HG03460 (cell line): ENCODE results near the gene GUCA2A.

ENCODE experiments used
- ATAC-seq: cut with Tn5 transposase; IDR thresholded peaks from one replicate; pipeline ENCODE4 v1.9.1; 2021; ENCODE audit not compliant: unreplicated experiment

GUCA2A gene

DNA sequence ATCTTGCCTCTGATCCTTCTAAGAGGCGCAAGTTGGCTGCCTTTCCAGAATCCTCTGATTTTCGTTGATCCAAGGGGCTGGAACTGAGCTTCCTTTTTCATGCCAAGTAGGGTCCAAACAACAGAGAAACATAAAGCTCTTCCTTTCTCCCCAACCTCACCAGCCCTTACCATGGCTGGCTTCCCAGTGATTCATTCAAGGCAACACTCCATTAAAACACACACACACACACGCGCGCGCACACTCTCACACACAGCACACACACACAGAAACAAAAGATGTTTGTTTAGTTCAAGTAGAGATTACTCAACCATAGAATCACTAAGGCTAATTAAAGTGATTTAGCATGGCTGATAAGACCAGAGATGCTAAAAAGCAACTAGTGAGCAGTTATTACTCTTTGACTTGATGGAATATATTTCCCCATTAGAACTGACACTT lies 13.0 kb upstream of the GUCA2A start:
- no peak for ATAC-seq

DNA sequence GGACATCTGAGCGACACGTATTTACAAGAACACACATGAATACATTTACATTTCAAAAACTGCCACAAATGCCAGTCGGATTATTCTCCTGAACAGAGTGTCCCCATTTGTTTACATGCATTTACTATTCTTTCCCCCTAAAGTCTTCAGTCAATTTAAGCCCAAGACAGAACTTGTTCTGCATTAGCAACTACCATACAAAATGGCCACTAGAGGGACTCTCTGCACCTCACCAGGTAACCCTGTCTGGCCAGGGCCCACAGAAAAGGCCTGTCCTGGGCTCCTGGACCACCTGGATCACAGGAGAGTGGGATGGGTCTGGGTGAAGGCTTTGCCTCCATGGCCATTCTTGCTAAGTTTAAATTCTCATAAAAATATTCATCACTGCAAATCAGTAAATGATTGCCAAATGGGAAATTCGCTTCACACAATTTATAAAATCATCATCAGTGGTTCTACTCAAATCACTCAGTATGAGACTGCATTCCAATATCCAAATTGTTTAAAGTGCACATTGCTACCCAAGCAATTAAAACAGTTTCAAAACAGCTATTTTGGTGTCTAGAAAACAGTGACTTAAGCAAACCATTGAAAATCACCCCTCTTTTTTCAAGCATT lies 12.5 kb upstream of the GUCA2A start:
- no peak for ATAC-seq

DNA sequence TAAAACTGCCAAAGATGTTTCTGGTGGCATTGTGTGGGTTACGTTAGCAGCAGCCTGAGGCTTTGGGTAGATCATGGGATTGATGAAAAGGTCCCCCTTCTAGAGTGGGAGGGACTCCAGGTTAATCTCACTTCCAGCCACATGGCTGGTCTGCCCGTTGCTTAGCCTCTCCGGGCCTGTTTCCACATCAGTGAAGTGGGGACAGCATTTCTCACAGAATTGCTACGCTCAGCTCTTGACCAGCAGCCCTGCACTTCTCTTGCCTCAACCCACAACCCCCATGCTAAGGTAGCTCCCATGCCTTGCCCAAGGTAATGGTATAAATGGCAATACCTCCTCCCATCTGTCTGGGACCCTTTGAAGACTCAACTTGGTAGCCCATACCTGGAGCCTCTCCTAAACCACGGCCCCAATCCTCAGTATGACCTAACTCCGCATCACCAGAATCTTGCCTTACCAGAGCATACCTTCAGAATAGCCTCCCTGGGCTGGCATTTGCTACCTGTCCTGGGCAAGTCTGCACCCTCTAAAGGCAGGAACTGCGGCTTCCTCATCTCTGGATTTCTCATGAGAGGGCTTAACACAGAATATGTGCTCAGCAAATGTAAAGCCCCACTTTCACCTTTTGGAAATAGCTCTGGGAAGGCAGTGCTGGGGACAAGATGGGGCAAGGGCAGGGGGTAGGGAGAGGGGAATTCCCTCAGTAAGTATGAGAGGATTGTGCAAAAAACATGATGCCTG lies 10.9 kb upstream of the GUCA2A start:
- ATAC-seq, result no peak

DNA sequence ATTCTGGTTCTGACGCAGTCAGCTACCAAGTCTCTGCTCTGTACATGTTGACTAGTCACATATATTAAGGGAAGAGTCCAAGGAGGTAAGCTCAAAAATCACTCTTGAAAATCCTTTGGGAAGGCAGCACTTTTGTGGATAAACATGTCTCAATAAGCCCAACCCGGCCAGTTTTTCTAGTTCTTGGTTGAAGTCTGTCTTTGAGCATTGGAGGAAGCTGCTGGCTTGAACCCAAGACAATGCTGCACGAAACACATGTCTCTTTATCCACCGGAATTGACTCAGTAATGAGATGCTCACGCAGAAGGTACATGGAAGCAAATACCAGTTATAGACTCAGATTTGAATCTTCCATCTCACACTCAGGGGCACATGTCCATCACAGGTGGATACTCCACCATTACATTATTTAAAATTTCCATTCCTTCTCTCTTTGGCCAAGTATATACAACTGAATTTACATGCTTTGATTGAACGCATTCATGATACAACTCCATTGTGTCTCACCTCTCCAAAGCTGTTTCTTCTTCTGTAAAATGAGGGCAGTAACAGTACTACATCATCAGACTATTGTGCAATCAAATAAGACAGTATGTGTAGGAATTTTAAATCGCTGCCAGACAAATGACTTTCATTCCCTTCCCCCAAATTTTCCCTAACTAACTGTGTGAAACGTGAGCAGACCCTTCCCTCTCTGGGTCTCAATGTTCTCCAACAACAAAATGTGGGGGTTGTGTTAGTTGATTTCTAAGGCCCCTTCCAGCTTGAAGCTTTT lies 9.6 kb upstream of the GUCA2A start:
- no peak for ATAC-seq

DNA sequence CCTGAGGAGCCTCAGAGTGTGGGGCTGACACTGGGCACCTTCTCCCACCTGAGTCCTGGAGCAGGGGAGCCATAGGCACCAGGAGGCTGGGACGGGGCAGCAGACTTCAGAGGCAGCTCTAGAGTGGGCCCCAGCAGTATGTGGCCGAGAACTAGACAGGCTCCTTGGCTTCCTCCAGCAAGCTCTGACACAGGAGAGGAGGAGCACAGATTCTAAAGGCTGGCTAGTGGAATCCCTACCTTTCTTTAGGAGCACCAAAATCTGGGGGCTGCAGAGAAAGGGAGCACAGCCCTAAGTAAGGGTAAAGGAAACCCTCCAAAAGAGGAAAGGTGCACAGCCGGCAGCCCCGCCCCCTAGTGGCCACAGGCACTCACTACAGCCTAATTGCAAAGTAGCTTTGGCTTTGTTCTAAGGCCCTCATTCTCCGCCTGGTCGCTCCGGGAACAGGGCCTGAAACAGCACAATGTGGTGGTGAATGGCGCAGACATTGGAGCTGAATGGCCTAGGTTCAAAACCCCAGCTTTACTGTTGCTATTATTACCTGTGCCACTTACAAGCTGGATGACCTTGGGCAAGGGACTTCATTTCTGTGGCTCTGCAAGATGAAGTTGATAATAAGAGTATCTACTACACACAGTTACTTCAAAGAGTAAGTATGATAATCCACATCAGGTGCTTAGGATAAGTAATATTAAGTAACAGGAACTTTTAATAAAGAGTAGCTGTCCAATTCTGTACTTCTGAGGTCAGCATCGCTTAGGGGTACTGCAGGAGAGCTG lies 8.8 kb upstream of the GUCA2A start:
- ATAC-seq, result no peak

DNA sequence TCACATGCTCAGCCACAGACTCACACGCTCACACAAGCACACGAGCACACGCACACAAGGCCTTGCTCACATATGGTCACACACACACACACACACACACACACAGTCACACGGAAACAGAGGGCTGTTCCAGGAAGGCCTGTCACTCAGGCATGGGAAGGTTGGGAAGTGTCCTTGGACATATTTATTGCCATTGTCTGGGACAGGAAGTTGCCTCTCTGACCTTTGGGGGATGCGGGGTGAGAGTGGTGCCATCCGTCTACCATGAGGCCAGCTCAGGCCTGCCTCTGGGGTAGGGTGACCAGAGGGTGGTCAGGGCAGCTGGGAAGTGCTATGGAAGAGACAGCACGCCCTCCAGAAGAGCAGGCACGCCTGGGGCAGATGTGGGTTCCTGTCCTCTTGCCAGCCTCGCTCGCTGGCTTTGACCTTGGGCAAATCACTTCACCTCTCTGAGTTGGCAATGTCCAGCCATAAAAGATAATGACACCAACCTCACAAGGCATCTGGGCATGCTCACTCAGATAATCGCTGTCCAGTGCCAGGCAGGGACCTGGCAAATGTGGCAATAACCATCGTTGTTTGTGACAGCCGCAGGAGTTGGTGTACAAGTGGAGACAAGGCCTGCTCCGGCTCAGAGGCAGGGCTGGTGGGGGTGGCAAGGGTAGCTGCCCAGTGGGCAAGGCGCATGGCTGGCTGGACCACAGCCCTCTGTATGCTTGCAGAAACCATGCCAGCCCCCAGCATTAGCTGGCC lies 8.0 kb upstream of the GUCA2A start:
- no peak for ATAC-seq

DNA sequence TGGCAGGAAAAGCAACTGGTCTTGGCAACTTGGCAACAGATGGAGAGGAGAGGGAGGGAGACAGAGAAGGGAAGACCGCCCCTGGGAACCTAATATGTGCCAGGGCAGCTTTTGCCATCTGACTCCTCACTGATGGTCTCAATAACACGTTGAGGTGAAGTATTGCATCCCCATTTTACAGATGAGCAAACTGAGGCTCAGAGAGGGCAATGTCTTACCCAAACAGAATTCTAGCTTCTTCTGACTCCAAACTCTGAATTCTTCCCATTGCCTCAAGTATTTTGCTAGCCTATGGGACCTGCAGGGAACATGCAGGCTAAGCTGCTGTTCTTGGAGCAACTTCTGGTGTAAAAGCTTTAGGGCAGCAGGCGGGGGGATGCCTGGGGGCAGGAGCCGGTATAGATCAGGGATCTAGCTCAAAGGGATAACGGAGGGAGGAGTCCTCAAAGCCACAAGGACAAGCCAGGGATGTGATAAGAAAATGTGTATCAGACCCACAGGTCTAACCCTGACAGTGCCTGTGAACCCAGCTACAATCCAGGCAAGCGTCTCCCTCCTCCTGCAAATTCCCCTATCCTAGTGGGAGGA lies 7.2 kb upstream of the GUCA2A start:
- no peak for ATAC-seq

DNA sequence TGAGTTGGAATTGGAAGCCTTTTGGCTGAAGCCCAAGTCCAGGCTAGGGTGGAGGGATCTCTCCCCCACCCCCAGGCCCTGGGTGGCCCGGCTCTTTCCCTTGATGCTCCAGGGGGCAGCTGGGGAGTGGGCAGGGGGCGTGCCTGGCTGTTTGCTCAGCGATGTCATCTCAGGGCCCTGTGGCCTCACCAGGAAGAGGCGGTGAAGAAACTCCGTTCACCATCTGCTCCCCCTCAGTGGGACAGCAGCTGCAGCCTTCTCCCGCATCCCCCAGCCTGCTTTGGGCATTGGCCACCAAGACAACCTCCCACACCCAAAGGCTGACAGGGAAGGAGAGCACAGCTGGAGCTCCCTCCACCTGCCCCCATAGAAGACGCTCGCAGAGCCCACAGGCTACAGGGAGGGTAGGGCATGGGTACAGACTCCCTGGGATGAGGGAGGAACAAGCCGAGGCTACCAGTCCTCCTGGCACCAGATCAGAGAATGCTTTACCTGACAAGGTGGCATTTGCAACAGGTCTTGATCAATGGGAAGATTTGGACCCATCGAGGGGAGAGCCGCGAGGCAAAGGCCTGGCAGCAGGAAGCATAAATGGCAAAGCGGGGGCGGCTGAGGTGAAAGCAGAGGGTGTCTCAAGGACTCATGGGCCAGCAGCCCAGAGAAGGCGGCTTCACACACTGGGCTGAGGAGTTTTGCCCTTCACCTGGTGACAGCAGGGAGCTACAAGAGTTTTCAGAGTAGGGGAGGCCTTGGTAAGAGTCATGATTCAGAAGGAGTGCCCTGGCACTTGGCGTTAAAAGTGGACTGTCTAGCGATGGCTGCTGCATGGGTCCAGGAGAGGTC lies 6.5 kb upstream of the GUCA2A start:
- no peak for ATAC-seq

DNA sequence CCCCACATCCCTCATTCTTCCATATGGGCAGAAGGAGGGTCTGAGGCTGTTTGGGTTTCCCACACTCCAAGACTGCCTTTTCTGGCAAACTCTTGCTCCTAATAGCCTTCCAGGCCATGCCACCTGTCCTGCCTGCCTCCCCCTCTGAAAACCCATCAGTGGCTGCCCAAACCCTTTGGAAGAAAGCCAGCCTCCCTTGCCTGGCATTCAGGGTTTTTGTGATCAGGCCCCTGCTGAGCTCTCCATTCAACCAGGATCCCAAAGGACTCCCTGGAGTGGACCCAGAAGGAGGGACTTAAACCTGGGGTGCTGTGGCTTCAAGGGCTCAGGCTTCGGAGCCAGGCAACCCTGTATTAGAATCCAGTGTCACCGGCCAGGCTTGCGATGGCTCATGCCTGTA lies 4.2 kb upstream of the GUCA2A start:
- ATAC-seq, result no peak

DNA sequence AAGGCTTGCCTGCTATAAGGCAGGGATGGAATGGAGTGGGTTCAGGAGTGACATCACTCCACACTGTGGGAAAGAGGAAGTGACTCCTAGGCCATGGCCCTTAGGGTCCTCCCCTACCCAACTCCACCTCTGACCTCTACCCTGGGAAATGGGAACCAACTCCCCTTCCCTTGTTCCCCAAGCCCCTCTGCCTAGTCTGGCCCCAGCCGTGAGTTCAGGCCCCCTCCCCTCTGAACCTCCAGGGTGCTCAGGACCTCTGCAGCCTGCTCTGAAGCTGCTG lies 3.8 kb upstream of the GUCA2A start:
- ATAC-seq, result no peak

DNA sequence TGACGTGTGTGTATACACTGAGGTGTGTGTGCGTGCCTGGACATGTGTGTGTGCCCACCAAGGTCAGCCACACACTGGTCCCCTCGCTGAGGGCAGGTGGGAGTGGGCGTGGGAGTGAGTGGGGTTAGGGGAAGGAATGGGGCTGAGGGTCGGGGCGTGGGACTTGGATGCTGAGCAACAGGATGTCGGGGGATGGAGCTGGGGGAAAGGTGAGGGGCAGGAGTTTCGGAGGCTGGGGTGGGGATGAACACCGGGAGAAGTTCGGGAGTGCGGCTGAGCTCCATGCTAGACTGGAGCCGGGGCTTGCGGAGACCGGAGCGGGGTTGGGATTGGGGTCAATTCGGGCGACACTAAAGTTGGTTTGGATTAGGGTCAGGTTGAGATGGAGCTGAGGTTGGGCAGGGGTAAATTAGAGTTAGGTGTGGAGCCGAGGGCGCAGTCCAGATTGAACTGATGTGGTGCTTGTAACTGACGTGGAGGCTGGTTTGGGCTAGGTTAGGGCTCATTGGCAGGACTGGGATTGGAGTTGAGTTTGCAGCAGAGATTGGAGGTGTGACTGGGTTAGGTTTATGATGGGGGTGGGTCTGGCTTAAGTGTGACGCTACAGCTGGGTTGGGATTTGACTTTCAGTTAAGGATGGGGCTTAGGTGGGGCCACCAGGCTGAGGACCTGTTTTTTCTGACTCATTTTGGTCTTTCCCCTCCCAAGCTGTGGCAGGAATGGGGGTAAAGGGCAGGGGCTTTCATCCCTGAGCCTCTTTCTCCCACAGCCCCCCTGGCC lies 3.3 kb upstream of the GUCA2A start:
- no peak for ATAC-seq

DNA sequence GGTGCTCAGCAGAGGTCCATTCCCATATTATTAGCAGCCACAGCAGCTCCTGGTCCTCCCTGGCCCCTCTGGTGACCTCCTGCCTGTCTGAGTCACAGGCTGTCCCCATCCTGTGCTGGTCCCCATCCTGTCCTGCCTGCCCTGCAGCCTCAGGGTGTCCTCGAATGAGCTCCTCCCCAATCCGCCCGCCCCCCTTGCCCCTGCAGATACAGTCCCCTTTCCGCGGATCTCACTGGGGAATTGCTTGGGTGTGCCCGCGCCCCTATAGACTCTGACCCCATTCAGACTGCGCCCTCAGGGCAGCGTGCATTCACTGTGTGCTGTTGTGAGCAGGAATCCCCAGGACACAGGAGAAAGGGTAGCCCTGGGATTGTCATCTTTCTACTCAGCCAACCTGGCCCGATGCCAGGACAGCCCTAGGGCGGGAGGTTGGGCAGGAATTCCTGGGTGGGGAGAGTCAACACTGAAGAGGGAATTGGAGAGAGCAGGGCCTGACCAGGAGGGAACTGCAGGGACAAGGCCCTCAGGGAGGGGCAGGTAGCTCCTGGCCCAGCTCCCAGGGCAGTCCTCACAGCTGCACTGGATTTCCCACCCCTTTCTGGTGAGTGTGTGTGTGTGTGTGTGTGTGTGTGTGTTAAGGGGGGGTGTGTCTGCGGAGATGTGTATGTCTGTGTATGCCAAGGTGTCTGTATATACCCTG lies 1.1 kb upstream of the GUCA2A start:
- no peak for ATAC-seq

DNA sequence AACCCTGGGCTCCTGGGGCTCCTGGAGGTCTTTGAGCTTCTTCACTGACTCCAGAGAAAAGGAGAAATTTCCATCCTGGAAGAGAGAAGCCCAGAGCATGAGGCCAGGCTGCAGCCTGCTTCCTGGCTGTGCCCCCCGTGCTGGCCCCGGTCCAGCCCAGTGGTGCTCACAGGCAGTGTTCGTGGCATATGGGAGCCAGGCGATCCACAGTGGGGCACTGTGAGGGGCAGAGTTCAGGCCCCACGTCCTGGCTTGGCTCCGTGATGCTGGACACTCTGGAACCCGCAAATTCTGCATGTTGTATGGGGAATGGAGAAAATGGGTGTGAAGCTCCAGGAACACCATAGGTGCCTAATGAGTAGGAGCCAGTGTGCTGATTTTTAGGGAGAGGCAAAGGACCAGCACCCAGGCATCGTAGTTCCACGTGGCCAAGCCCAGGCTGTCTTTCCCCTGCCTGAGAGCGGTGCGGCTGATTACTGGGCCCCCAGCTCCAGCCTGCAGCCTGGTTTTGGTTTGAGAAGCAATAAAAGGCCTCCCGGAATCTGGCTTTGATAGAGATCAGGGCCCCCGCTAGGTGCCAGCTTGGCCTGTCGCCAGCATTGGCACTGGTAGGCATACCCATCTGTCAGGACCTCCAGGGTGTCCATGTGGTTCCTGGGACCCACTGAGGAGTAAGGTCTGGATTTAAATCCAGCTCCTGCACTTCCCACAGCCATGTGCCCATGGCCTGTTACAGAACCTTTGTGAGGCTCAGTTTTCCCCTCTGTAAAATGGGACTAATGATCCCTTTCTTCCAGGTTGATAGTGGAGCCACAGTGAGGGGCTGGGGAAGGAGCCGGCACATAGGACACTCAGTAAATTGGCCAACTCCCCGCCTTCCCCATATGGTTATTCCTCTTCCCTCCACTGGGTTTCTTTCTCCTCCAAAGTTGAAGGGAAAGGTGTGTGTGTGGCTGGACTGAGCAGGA lies 725 bp downstream of the GUCA2A start:
- no peak for ATAC-seq

DNA sequence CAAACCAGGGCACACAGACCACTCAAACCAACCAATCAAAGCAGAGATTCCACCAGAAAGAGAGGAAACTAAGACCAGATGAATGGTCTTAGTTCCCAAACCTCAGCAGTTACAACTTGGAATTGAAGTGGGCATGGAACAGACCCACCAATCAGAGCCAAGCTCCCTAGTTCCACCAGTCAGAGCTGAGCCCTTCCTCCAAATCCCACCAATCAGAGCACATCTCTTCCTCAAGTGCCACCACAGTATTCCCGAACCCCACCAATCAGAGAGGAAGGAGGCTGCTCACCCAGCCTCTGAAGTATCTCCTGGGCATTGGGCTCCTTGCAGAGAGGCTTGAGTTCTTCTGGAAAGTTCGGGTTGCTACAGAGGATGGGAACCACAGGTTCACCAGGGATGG lies 1.4 kb downstream of the GUCA2A start:
- ATAC-seq, result no peak

DNA sequence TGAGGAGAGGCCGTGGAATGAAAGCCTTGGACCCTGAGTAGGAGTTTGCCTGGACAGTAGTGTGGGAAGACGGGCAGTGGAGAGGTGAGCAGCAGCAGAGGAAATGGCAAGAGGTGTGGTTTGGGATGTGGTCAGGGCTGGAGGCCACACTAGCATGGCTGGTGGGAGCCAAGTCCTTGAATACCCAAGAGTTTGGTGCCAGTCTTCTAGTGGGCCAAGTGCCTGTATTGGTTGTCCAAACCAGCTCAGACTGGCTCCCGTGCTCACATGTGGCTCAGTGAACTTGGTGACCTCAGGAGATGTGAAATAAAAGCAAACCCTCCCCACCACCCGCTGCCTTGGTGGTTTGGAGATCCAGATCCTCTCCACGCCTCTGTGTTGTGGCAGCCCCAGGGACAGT lies 2.4 kb downstream of the GUCA2A start:
- no peak for ATAC-seq

DNA sequence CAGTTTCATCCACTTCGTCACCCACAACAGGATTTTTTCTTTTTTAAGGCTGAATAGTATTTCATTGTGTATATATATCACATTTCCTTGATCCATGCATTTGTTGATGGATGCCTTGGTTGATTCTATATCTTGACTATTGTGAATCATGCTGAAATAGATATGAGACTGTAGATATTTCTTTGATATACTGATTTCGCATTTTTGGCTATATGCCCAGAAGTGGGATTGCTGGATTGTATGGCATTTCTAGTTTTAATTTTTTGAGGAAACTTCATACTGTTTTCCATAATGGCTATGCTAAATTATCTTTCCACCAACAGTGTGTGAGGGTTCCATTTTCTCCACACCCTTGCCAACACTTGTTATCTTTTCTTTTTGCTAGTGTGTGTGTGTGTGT lies 6.4 kb downstream of the GUCA2A start:
- no peak for ATAC-seq

DNA sequence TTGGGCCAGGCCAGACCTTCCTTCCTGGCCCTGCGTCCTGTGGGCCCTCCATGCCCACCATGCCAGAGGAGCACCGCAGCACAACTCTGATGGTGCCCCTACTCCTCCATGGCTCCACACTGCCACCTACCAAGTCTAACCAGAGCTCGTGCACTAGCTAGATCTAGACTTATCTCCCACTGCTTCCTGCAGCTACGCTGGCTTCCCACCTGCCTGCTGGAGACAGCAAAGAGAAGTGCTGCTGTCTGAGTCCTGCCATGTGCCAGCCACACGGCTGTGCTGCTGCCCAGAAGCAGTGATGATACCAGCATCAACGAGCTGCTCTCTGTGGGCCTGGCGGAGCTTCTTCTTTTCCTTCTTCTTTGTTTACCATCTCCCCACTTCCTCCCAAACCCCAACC lies 6.9 kb downstream of the GUCA2A start:
- ATAC-seq, result no peak
